Breast epithelium (tissue), 4 donors: ENCODE data around the gene TAAR1. TPM values are rescaled to one million over a fixed set of nuclear protein-coding genes. Genes with fewer than 3 reads are reported as not detected.
"Not testable (repeated sequence)": the region's sequence is repeated elsewhere in the genome, so short reads cannot be mapped to it uniquely, and the experiment has no call there.

Experiments used
- DNase-seq, 2 donors: peaks; one replicate each; pipeline ENCODE4 v3.0.0-alpha.2; 2019; ENCODE audit warnings: low spot score in 2 of 2
- H3K27ac ChIP-seq, 2 donors: fragments of 200-600 bp; sonication (generic) in 1 of 2; one replicate each; pipeline ENCODE4 v1.5.1; 2016 to 2019; ENCODE audit warnings: mild to moderate bottlenecking in 1 of 2
- H3K27me3 ChIP-seq, 2 donors: fragments of 200-600 bp; sonication (generic) in 1 of 2; one replicate each; pipeline versions ENCODE4 v1.5.1 to v1.6.0; 2017 to 2019; ENCODE audit warnings: control low read depth in 1 of 2, mild to moderate bottlenecking in 1 of 2
- H3K36me3 ChIP-seq: fragments of 200-600 bp; one replicate; pipeline ENCODE4 v1.5.1; 2019
- H3K4me1 ChIP-seq, 2 donors: fragments of 200-600 bp; sonication (generic); one replicate each; pipeline ENCODE4 v1.5.1; 2016 to 2019; ENCODE audit warnings: control low read depth in 1 of 2
- H3K4me3 ChIP-seq, 3 donors: fragments of 200-600 bp; sonication (generic); 1 replicate in 2 of 3; 2 replicates in 1 of 3; pipeline ENCODE4 v1.5.1; 2016 to 2019; ENCODE audit warnings: mild to moderate bottlenecking in 3 of 3, moderate library complexity in 2 of 3
- H3K9me3 ChIP-seq, 2 donors: fragments of 200-600 bp; sonication (generic) in 1 of 2; one replicate each; pipeline ENCODE4 v1.5.1; 2016 to 2019; ENCODE audit warnings: control low read depth in 1 of 2
- POLR2A ChIP-seq: fragments of 450-650 bp; IDR thresholded peaks from one replicate; pipeline ENCODE4 v1.6.1; 2016; ENCODE audit warnings: antibody characterized with exemption, mild to moderate bottlenecking, moderate library complexity
- POLR2AphosphoS5 ChIP-seq, 3 donors: sonication (generic); formaldehyde crosslinking; IDR thresholded peaks; one replicate each; pipeline ENCODE4 v1.6.1; 2017; ENCODE audit warnings: antibody characterized with exemption in 3 of 3
- intact Hi-C: fragments of 100-400 bp; cut with DNase I; formaldehyde crosslinking; loops from one replicate; pipeline ENCODE4 v1.15.1; 2023; ENCODE audit warnings: low total_unique reads
- total RNA-seq, 3 donors: library from RNA; depleted of rRNA; stranded (reverse); fragments of >200 nt; gene quantifications; one replicate each; pipeline ENCODE4 v1.1.0, GENCODE V29; 2016
- TF ChIP-seq, protein P1 (sequence below), 3 donors: fragments of 450-650 bp; IDR thresholded peaks; one replicate each; pipeline ENCODE4 v1.5.1; 2016 to 2017; ENCODE audit warnings: antibody characterized with exemption in 3 of 3, mild to moderate bottlenecking in 3 of 3, moderate library complexity in 3 of 3

Gene TAAR1
- total RNA-seq, 3 donors from 2014 or later = not detected

DNA sequence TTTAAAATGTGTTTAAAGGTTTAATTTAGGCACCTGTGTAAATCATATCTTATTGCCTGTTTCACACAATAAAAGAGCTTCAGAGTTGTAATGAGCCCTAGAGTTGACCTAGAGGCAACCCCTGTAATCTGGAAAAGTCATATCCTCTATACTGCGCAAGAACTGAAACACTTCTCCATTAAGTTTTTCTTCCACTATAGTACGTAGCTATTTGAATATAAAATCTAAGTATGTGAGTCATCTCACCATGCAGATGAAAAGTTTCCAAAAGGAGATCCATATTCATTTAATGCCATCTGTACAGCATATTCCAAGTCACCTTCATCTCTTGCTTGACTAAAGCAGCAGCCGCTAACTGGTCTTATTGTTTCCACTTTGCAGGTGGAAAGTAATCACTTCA, 26.0 kb upstream of the TAAR1 start:
- TF ChIP-seq POLR2AphosphoS5 (IDR thresholded peaks at IDR 0.05) (no peak), POLR2A (no peak)
- TF ChIP-seq, protein P1, sequence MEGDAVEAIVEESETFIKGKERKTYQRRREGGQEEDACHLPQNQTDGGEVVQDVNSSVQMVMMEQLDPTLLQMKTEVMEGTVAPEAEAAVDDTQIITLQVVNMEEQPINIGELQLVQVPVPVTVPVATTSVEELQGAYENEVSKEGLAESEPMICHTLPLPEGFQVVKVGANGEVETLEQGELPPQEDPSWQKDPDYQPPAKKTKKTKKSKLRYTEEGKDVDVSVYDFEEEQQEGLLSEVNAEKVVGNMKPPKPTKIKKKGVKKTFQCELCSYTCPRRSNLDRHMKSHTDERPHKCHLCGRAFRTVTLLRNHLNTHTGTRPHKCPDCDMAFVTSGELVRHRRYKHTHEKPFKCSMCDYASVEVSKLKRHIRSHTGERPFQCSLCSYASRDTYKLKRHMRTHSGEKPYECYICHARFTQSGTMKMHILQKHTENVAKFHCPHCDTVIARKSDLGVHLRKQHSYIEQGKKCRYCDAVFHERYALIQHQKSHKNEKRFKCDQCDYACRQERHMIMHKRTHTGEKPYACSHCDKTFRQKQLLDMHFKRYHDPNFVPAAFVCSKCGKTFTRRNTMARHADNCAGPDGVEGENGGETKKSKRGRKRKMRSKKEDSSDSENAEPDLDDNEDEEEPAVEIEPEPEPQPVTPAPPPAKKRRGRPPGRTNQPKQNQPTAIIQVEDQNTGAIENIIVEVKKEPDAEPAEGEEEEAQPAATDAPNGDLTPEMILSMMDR (IDR thresholded peaks at IDR 0.05) = no peak
- Histone ChIP-seq H3K36me3 (no peaks in the 10 kb centered on the region), H3K27ac (no peak overlapping the region), H3K4me3 (no peak overlapping the region), H3K27me3 (no peaks in the 10 kb centered on the region), H3K4me1 (no peaks in the 10 kb centered on the region), H3K9me3 (no peaks in the 10 kb centered on the region)
- DNase-seq = no peak
- intact Hi-C loops = no loop called here

DNA sequence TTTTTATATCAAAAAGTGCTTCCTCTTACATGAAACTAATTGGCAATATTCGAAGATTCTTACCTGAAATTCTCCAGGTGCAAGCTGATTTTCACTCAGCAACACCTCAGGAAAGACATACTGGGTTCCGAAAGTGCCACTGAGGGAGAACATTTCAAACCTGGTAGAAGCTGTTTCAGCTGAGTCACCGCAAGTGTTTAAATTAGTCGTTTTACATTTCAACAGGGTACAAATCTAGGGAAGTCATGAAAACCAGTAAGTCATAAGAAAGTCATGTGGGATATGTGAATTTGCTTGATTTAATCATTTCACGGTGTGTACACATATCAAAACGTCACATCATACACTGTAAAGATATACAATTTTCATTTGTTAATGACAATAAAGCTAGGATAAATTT, 25.3 kb upstream of the TAAR1 start:
- Histone ChIP-seq H3K4me3 (no peak overlapping the region), H3K36me3 (no peaks in the 10 kb centered on the region), H3K27ac (no peak overlapping the region), H3K4me1 (no peaks in the 10 kb centered on the region), H3K9me3 (no peaks in the 10 kb centered on the region), H3K27me3 (no peaks in the 10 kb centered on the region)
- TF ChIP-seq POLR2A = no peak
- TF ChIP-seq, protein P1 (IDR thresholded peaks at IDR 0.05) = no peak
- no peak for TF ChIP-seq POLR2AphosphoS5 (IDR thresholded peaks at IDR 0.05)
- intact Hi-C loops = no loop called here
- no peak for DNase-seq

DNA sequence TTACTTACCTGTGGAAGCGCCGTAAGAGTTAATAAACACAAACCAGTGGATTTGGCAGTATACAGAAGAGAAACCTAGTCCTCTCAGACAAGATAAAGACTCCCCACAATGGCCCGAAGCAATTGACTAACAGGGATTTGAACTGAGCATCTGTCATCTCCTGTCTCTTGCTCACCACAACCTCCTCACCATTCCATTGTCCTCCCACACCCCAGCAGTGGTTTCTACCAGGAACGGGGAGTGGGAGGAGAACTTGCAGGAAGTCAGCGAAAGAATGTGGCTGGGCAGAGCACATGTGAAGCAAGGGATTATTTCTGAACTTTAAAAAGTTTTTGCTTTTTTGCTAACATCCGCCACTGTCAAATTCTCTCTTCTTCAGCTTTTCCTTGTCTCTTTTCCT, 24.6 kb upstream of the TAAR1 start:
- no peak for TF ChIP-seq POLR2A
- TF ChIP-seq, protein P1 (IDR thresholded peaks at IDR 0.05) = no peak
- TF ChIP-seq POLR2AphosphoS5 (IDR thresholded peaks at IDR 0.05) = peak in 1 of 3 donors; percentile 14
- Histone ChIP-seq H3K27ac (peak overlapping the region in 1 of 2 donors; percentile 12), H3K4me1 (no peaks in the 10 kb centered on the region), H3K4me3 (no peak overlapping the region), H3K27me3 (no peaks in the 10 kb centered on the region), H3K9me3 (no peaks in the 10 kb centered on the region), H3K36me3 (no peaks in the 10 kb centered on the region)
- DNase-seq = peak in 1 of 2 donors; percentile 32
- intact Hi-C loops = no loop called here

DNA sequence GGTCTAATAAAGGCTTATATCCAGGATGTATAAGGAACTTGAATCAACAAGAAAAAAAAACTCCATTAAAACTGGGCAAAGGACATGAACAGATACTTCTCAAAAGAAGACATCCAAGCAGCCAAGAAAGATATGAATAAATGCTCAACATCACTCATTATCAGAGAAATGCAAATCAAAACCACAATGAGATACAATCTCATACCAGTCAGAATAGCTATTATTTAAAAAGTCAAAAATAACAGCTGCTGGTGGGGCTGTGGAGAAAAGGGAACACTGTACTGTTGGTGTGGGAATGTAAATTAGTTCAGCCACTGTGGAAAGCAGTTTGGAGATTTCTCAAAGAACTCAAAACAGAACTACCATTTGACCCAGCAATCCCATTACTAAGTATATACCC, 20.1 kb upstream of the TAAR1 start:
- H3K4me3 ChIP-seq, DNase-seq, H3K4me1 ChIP-seq, H3K9me3 ChIP-seq, H3K36me3 ChIP-seq, H3K27me3 ChIP-seq, H3K27ac ChIP-seq: not testable (repeated sequence)
- intact Hi-C loops = loop anchor here (5.0 kb wide), 1 partner anchor 1398 kb away; no protein-coding TSS in a partner anchor

DNA sequence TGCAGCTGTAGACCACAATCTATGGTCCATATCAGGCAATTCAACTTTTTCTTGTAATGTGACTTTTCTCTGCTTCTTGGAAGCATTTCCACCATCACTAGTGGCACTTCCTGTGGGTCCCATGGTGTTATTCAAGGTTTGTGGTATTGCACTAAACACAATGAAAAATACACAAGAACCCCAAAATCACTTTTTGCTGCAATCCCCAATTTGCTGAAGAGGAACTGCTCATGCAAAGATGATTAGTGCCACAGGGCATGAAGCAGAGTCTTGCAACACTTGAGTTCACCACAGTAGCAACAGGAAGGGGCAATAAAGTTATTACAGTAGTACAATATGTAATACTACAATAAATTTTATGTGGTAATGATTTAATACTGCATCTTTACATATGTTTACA, 16.8 kb upstream of the TAAR1 start:
- TF ChIP-seq POLR2AphosphoS5 (IDR thresholded peaks at IDR 0.05) (no peak), POLR2A (no peak)
- TF ChIP-seq, protein P1 (IDR thresholded peaks at IDR 0.05) = no peak
- intact Hi-C loops = loop anchor here (5.0 kb wide), 1 partner anchor 1402 kb away; no protein-coding TSS in a partner anchor
- no peak for DNase-seq

DNA sequence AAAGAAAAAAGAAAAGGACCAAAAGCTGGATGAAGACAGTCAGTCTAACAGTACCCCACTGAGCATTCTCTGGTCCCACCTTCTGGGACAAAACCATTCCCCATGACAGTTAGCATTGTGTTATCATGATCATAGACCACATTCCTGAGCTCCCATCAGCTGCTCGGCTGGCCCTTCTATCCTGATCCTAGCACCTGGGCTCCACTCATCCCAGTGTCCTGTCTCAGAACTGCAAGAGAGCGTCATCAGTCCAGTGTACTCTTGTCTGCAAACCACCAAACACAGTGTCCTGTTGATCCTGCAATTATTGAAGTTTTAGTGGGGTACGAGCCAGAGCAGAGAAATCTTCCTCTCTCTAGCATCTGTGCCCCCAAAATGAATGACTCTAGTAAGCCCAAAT, 16.0 kb upstream of the TAAR1 start:
- intact Hi-C loops = loop anchor here (5.0 kb wide), 1 partner anchor 1402 kb away; no protein-coding TSS in a partner anchor
- TF ChIP-seq POLR2A (no peak), POLR2AphosphoS5 (IDR thresholded peaks at IDR 0.05) (no peak)
- TF ChIP-seq, protein P1 (IDR thresholded peaks at IDR 0.05) = no peak
- H3K36me3 ChIP-seq = no peaks in the 10 kb centered on the region

More for the DNA sequence above, 16.8 kb upstream of the TAAR1 start:
- Histone ChIP-seq H3K27ac (no peak overlapping the region), H3K36me3 (no peaks in the 10 kb centered on the region), H3K4me1 (no peaks in the 10 kb centered on the region), H3K27me3 (no peaks in the 10 kb centered on the region), H3K4me3 (no peak overlapping the region), H3K9me3 (no peaks in the 10 kb centered on the region)

More for the DNA sequence above, 16.0 kb upstream of the TAAR1 start:
- no peak overlapping the region for H3K4me3 ChIP-seq
- no peak for DNase-seq
- H3K27ac ChIP-seq = no peak overlapping the region
- H3K9me3 ChIP-seq = no peaks in the 10 kb centered on the region
- no peaks in the 10 kb centered on the region for H3K27me3 ChIP-seq
- H3K4me1 ChIP-seq = no peaks in the 10 kb centered on the region
